Adipocyte (in vitro differentiated cells): ENCODE results near the gene IFT43.

Source experiments
- DNase-seq: peaks from one replicate; pipeline ENCODE4 v3.0.0-alpha.2; 2015; ENCODE audit warnings: low read depth
- H3K27me3 ChIP-seq: replicated peaks from 2 replicates; pipeline ENCODE4 v1.7.0; 2013; ENCODE audit warnings: mild to moderate bottlenecking, low read length, moderate library complexity; ENCODE audit not compliant: control insufficient read depth, insufficient read depth
- H3K36me3 ChIP-seq: 2 replicates; pipeline ENCODE4 v1.7.0; 2013; ENCODE audit warnings: low read length, mild to moderate bottlenecking, moderate library complexity; ENCODE audit not compliant: control insufficient read depth, insufficient read depth, severe bottlenecking
- H3K4me1 ChIP-seq: 2 replicates; pipeline ENCODE4 v1.7.0; 2013; ENCODE audit warnings: mild to moderate bottlenecking, low read length, moderate library complexity; ENCODE audit not compliant: control insufficient read depth, insufficient read depth
- H3K4me3 ChIP-seq: 2 replicates; pipeline ENCODE4 v1.7.0; 2013; ENCODE audit warnings: mild to moderate bottlenecking, low read length, moderate library complexity
- H3K9ac ChIP-seq: 2 replicates; pipeline ENCODE4 v1.7.0; 2013; ENCODE audit warnings: mild to moderate bottlenecking, low read length, moderate library complexity
- H3K9me3 ChIP-seq: 2 replicates; pipeline ENCODE4 v1.7.0; 2013; ENCODE audit warnings: mild to moderate bottlenecking, low read length, moderate library complexity; ENCODE audit not compliant: control insufficient read depth

The IFT43 gene

GRCh38 chr14:76117789-76118484 is 132.4 kb downstream of the IFT43 start:
- no peak overlapping the region for H3K4me3 ChIP-seq
- H3K9me3 ChIP-seq: no peaks in the 10 kb centered on the region
- H3K27me3 ChIP-seq: peaks cover 19% of the 10 kb centered on the region
- DNase-seq: no peak
- H3K36me3 ChIP-seq: no peaks in the 10 kb centered on the region
- H3K4me1 ChIP-seq: peaks cover 5% of the 10 kb centered on the region
- H3K9ac ChIP-seq: no peak overlapping the region

- Histone ChIP-seq H3K4me1 (peaks cover 5% of the 10 kb centered on the region), H3K9me3 (no peaks in the 10 kb centered on the region), H3K9ac (no peak overlapping the region), H3K36me3 (no peaks in the 10 kb centered on the region), H3K27me3 (peaks cover 17% of the 10 kb centered on the region), H3K4me3 (no peak overlapping the region)
- DNase-seq: no peak
Observed at GRCh38 chr14:76118594-76118993, 133.0 kb downstream of the IFT43 start.

DNA sequence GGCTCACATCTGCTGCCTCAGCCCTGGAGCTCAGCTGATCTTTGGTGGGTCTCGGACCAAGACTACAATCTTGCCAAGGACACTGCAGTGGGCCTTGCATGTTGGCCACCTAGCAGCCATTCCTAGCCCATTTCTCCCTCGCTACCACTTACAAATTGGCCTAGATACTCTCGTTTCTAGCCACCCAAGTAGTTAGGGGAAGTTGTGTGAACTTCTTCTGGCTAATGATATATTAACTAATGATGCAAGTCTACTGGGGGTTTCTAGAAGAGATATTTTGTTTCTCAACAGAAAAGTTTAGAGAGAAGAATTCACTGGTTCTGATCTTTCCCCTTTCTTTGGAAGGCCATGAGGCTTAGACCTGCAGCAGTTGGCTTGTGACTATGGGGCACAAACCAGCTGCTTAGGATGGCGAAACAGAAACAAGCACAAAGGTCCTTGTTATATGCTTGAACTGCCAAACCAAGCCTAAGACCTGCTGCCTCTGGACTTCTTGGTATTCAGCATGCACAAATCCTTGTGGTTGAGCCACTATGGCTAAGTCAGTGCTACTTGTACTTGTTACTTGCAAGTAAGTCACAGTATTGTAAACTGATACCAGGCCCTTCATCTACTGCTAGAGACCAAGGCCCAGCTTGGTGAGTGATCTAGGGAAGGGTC is 135.7 kb downstream of the IFT43 start:
- Histone ChIP-seq H3K9me3 (peaks cover 7% of the 10 kb centered on the region), H3K4me1 (peaks cover 5% of the 10 kb centered on the region)
- no peak for DNase-seq

GRCh38 chr14:76123426-76124225 is 138.1 kb downstream of the IFT43 start:
- Histone ChIP-seq H3K36me3 (no peaks in the 10 kb centered on the region), H3K4me1 (peaks cover 5% of the 10 kb centered on the region), H3K4me3 (no peak overlapping the region), H3K9me3 (peaks cover 12% of the 10 kb centered on the region), H3K27me3 (peaks cover 39% of the 10 kb centered on the region), H3K9ac (no peak overlapping the region)
- no peak for DNase-seq

More for the DNA sequence above, 135.7 kb downstream of the IFT43 start:
- H3K4me3 ChIP-seq: no peak overlapping the region
- peaks cover 34% of the 10 kb centered on the region for H3K27me3 ChIP-seq
- no peak overlapping the region for H3K9ac ChIP-seq
- H3K36me3 ChIP-seq: no peaks in the 10 kb centered on the region

DNA sequence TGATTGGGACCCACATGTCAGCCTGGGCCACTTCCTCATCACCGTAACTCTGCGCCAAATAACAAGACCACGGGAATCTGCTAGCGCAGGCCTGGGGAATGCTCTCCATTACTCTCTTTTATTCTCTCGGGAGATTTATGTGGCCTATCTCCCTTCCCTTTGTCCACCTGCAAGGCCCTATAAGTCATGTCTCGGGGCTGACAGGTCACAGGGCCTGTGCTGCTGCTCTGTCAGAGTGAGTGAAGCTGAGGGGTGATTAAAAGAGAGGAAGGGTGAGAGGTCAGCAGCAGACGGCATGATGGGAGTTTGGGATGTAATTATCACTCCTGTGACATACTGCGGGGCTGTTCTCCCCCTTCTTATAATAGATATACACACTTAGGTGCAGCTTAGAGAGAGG is 139.9 kb downstream of the IFT43 start:
- Histone ChIP-seq H3K9me3 (peaks cover 12% of the 10 kb centered on the region), H3K9ac (no peak overlapping the region), H3K4me3 (no peak overlapping the region), H3K36me3 (no peaks in the 10 kb centered on the region), H3K27me3 (peaks cover 46% of the 10 kb centered on the region), H3K4me1 (peaks cover 5% of the 10 kb centered on the region)
- DNase-seq: no peak

DNA sequence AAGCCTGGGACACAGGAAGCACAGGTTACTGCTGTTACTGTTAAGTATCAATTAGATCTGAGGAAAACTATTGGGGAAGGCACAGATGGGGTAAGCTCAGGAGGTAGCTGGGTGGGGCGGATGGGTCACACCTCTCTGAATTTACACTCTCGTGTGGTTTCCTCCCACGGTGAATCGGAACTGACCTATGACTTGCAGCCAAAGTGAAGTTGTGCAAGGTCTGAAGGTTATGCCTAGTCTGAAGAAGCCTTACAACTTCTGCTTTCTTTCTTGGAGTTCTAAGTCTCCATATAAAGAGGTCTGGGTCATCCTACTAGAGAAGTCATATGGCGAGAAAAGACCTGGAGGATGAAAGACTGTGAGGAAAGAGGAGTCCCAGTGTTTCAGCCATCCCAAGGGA is 140.5 kb downstream of the IFT43 start:
- H3K9me3 ChIP-seq: peaks cover 12% of the 10 kb centered on the region
- no peaks in the 10 kb centered on the region for H3K36me3 ChIP-seq
- no peak overlapping the region for H3K9ac ChIP-seq
- H3K4me1 ChIP-seq: no peaks in the 10 kb centered on the region
- H3K4me3 ChIP-seq: no peak overlapping the region
- no peak for DNase-seq
- peaks cover 52% of the 10 kb centered on the region for H3K27me3 ChIP-seq

DNA sequence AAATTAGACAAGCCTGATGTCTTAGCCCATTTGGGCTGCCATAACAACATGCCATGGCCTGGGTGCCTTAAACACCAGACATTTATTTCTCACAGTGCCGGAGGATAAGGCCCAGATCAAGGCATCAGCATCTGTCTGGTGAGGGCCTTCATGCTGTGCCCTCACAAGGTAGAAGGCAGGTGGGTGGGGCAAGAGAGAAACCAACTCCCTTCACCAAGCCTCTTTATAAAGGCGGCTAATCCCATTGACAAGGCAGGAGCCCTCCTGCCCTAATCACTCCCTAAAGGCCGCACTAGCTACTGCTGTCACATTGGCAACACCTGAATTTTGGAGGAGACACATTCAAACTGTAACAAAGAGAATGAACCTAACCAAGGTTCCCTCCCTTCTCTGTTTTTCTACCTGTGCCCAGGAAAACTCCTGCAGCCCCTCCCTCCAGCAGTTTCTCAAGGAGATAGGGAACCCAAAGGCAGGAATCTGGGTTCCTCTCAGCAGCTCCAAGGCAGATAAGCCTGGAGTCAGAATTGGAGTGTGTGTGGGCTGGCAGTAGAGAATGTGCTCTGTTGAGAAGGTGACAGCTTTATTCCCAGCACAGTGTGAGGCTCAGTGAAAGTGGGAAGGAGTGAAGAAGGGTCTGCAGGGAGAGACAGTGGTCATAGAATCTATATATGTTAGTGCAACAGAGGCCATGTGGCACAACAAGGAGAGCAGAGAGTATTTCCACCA is 144.5 kb downstream of the IFT43 start:
- H3K4me1 ChIP-seq: no peaks in the 10 kb centered on the region
- peaks cover 12% of the 10 kb centered on the region for H3K9me3 ChIP-seq
- H3K36me3 ChIP-seq: no peaks in the 10 kb centered on the region
- H3K4me3 ChIP-seq: no peak overlapping the region
- H3K27me3 ChIP-seq: peaks cover 63% of the 10 kb centered on the region
- no peak overlapping the region for H3K9ac ChIP-seq
- no peak for DNase-seq

DNA sequence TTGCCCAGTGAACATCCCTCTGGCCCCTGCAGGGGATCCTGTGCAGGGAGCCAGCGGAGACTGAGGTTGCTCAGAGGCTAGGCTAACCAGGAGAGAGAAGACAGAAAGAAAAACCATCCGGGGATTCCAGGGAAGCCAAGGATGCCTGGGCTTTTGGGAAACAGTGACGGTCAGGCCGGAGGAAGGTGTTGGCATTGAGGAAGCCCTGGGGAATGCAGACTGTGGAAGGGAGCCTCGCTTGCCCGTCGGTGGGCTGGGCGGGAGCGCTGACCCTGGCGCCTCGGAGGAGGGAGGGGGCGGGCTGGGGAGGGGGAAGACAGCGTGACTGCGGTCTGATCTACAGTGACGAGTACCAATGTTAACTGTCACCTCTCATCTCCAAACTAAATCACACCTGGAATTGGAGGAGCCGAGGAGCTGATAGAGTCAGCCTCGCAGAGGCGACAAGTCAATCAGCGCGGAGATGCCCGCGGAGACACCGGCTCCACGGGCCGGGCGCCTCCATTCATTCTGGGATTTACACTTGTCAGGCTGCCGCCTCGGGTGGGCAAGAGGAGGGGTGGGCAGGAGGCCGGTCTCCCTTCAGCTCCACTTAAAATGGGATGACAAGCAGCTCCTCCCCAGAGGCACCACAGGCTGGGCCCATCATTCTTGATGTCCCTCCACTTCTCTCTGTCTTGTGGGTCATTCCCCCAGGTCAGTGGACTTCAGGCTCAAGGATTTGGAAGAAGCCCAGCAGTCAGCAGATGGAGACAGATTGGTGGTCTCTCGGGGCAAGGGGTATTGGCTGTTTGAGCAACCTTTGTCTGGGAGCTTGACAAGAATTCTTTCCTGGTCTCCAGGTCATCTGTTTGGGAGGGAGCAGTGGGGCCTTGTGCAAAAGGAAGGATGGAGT is 145.8 kb downstream of the IFT43 start:
- H3K4me1 ChIP-seq: no peaks in the 10 kb centered on the region
- H3K9ac ChIP-seq: no peak overlapping the region
- no peak for DNase-seq

DNA sequence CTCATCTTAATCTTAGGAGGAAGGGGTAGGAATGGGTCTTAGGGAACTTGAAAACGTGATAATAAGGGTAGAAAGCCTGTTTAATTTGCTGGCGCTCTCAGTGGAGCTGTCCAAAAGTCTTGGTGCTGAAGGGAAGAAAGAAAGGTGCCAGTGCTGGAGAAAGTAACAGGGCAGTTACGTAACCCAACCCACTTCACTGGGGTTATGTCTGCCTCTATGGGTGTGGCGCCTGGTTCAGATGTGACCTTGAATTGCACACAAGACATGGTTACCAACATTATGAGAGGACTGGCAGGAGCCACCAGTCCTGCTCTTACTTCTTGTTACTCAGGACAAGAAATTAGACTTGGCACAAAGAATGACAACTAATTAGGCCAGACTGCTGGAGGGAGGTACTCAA is 147.5 kb downstream of the IFT43 start:
- no peak overlapping the region for H3K4me3 ChIP-seq
- no peaks in the 10 kb centered on the region for H3K36me3 ChIP-seq
- no peaks in the 10 kb centered on the region for H3K4me1 ChIP-seq
- H3K9me3 ChIP-seq: no peaks in the 10 kb centered on the region
- peak; percentile 46 for DNase-seq
- H3K9ac ChIP-seq: no peak overlapping the region
- peaks cover 71% of the 10 kb centered on the region for H3K27me3 ChIP-seq

More for the DNA sequence above, 145.8 kb downstream of the IFT43 start:
- H3K4me3 ChIP-seq: no peak overlapping the region
- H3K36me3 ChIP-seq: no peaks in the 10 kb centered on the region
- H3K27me3 ChIP-seq: peaks cover 63% of the 10 kb centered on the region
- peaks cover 4% of the 10 kb centered on the region for H3K9me3 ChIP-seq
